Epithelial cell of esophagus (primary cell): ENCODE measurements around the gene CERS1.
"Not testable (repeated sequence)": the region's sequence is repeated elsewhere in the genome, so short reads cannot be mapped to it uniquely, and the experiment has no call there.

Experiments used
- DNase-seq: peaks from one replicate; pipeline ENCODE4 v3.0.0; 2010; ENCODE audit warnings: low read depth
- H3K4me3 ChIP-seq: 2 replicates; pipeline ENCODE4 v1.5.1; 2011; ENCODE audit warnings: mild to moderate bottlenecking, low read length, control low read depth
- TF ChIP-seq, protein P1 (sequence below): IDR thresholded peaks from 2 replicates; pipeline ENCODE4 v1.5.1; 2011; ENCODE audit warnings: low read depth, mild to moderate bottlenecking, low read length, control low read depth, inconsistent platforms; ENCODE audit not compliant: insufficient read depth; ENCODE audit errors: missing control alignments

CERS1 gene

GRCh38 chr19:18908917-18909619 lies 13.1 kb upstream of the CERS1 start:
- H3K4me3 ChIP-seq = no peak overlapping the region
- DNase-seq = no peak
- TF ChIP-seq, protein P1, sequence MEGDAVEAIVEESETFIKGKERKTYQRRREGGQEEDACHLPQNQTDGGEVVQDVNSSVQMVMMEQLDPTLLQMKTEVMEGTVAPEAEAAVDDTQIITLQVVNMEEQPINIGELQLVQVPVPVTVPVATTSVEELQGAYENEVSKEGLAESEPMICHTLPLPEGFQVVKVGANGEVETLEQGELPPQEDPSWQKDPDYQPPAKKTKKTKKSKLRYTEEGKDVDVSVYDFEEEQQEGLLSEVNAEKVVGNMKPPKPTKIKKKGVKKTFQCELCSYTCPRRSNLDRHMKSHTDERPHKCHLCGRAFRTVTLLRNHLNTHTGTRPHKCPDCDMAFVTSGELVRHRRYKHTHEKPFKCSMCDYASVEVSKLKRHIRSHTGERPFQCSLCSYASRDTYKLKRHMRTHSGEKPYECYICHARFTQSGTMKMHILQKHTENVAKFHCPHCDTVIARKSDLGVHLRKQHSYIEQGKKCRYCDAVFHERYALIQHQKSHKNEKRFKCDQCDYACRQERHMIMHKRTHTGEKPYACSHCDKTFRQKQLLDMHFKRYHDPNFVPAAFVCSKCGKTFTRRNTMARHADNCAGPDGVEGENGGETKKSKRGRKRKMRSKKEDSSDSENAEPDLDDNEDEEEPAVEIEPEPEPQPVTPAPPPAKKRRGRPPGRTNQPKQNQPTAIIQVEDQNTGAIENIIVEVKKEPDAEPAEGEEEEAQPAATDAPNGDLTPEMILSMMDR = no peak

GRCh38 chr19:18906605-18907519 lies 10.9 kb upstream of the CERS1 start:
- no peak for DNase-seq
- H3K4me3 ChIP-seq = no peak overlapping the region
- TF ChIP-seq, protein P1 = no peak

GRCh38 chr19:18905513-18906236 lies 9.7 kb upstream of the CERS1 start:
- TF ChIP-seq, protein P1 = no peak
- no peak for DNase-seq
- H3K4me3 ChIP-seq = no peak overlapping the region

DNA sequence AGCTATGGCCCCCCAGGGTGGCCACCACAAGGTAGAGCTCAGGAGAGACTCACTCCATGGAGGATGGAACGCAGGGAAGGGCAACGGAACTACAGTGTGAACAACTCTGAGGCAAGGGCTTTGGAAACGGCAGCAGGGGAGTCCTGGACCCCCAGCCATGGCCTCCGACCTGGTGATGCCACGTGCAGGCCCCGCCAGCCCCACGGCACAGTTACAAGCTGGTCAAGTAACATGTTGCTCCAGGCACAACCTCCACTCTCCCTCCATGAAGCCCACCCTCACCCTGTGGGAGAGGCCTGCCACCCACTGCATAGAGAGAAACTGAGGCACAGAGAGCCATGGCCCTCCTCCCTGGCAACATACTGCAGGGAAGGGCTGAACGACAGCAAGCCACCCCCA lies 9.1 kb upstream of the CERS1 start:
- DNase-seq = no peak
- no peak overlapping the region for H3K4me3 ChIP-seq
- TF ChIP-seq, protein P1 = no peak

DNA sequence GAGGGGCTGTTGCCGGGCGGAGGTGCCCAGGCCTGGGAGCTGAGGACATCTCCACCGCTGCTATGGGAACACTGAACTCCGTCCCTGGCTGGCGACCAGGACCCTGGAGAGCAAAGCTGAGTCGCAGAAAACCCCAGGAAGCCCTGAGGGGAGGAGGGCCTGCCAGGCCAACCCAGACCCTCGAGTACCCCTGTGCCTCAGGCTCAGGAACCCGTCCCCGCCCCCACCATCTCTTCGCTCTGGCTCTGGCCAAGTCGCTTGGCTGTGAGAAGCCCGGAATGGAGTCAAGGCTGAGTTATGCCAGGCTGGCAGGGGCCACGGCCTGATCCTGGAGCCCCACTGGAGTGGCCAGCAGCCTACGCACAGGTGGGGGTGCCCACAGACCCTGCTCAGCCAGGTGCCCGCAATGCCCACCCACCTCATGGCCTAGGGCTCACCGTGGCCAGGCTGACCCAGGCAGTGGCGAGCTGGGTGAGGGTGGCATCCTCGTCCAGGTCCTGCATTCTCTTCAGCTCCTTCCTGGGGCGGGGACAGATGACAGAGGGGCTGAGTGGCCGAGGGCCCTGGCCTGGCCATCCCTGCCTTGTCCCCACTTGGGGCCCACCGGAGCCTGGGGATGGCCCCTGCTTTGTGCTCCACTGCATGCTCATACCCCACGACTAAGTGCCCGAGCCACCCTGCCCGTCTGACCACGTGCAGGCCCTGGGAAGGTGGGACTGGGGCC lies 8.5 kb upstream of the CERS1 start:
- no peak for DNase-seq
- no peak overlapping the region for H3K4me3 ChIP-seq
- TF ChIP-seq, protein P1 = no peak

- no peak overlapping the region for H3K4me3 ChIP-seq
- TF ChIP-seq, protein P1 = no peak
- DNase-seq = no peak
Measured at GRCh38 chr19:18903156-18904037, 7.4 kb upstream of the CERS1 start.

- not testable (repeated sequence) for DNase-seq, H3K4me3 ChIP-seq
Measured at GRCh38 chr19:18902519-18902918, 6.6 kb upstream of the CERS1 start.
